Measurements from ENCODE around the gene USP47. TPM values are rescaled to one million over a fixed set of nuclear protein-coding genes. Genes with fewer than 3 reads are reported as not detected.

USP47 gene
- total RNA-seq, 2 experiments from 2014 or later, result 42.2 to 44.1 TPM

GRCh38 chr11:11965192-11965591, 123.4 kb downstream of the USP47 start:
- Histone ChIP-seq H3K36me3 (ENCODE audit: insufficient read depth, low read length) (no peaks in the 10 kb centered on the region), H3K9me2 (ENCODE audit: insufficient read depth, low read length) (no peaks in the 10 kb centered on the region), H3K4me1 (ENCODE audit: insufficient read depth, low read length, poor library complexity, severe bottlenecking) (no peaks in the 10 kb centered on the region), H2AFZ (ENCODE audit: low read length) (no peak overlapping the region), H3K79me2 (ENCODE audit: insufficient read depth, low read depth, low read length) (no peaks in the 10 kb centered on the region), H3K4me3 (ENCODE audit: low read depth, low read length, poor library complexity, severe bottlenecking) (no peak overlapping the region), H3K9me3 (ENCODE audit: low read length) (no peaks in the 10 kb centered on the region), H4K20me1 (ENCODE audit: insufficient read depth, low read length) (no peaks in the 10 kb centered on the region), H3K4me2 (ENCODE audit: low read length) (no peak overlapping the region), H3K27ac (ENCODE audit: low read depth, low read length, poor library complexity, severe bottlenecking) (no peak overlapping the region)
- intact Hi-C loops (cut with micrococcal nuclease; ENCODE audit: unreplicated experiment), result no loop called here
- DNase-seq (ENCODE audit: low spot score), result no peak
- ChIA-PET CTCF (ENCODE audit: unreplicated experiment) (no interaction called here), POLR2A (no interaction called here)
- TF ChIP-seq EZH2phosphoT487 (IDR thresholded peaks at IDR 0.05; ENCODE audit: borderline replicate concordance, low read depth, low read length), result no peak
- no peak for TF ChIP-seq CTCF (conservative IDR thresholded peaks at IDR 0.05; ENCODE audit: low read length)
- BruUV-seq (replicated peaks), result no TSS peak

DNA sequence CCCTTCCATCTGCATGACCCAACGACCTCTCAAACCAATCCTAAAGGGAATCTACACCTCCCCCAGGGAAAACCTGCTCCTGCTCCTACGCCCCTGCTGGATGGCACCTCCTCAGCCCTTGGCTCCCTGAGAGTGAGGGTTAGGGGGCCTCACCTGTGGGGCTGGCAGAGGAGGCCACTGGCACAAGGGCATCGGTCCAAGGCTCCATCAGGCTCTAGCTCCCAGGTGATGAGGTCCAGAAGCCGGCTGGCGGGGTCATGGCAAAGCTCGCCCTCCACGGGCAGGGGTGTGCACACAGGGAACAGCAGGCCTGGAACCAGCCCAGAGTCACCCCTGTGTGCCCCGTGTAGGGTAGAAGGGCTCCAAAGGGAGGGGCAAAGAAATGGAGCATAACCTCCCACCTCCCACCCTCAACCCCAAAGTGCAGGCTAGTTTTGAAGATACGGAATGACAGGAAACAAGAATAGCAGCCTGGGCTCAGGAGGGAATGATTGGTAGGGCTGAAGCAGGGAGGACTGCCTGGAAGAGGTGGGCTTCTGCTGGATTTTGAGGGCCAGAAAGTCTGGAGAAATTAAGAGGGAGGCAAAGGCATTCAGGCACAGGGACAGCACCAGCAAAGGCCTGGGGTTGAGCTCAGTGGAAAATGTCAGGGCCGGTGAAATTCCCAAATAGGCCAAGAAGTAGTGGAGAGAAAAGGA, 124.0 kb downstream of the USP47 start:
- H3K9me2 ChIP-seq (ENCODE audit: insufficient read depth, low read length), result no peaks in the 10 kb centered on the region
- BruUV-seq (replicated peaks), result no TSS peak
- no peaks in the 10 kb centered on the region for H3K36me3 ChIP-seq (ENCODE audit: insufficient read depth, low read length)
- no peak overlapping the region for H3K4me2 ChIP-seq (ENCODE audit: low read length)
- H4K20me1 ChIP-seq (ENCODE audit: insufficient read depth, low read length), result no peaks in the 10 kb centered on the region
- H3K27ac ChIP-seq (ENCODE audit: low read depth, low read length, poor library complexity, severe bottlenecking), result no peak overlapping the region
- no peak for TF ChIP-seq CTCF (conservative IDR thresholded peaks at IDR 0.05; ENCODE audit: low read length)
- no peaks in the 10 kb centered on the region for H3K79me2 ChIP-seq (ENCODE audit: insufficient read depth, low read depth, low read length)
- no peaks in the 10 kb centered on the region for H3K9me3 ChIP-seq (ENCODE audit: low read length)
- H3K4me3 ChIP-seq (ENCODE audit: low read depth, low read length, poor library complexity, severe bottlenecking), result no peak overlapping the region
- no peak for DNase-seq (ENCODE audit: low spot score)
- no peak overlapping the region for H2AFZ ChIP-seq (ENCODE audit: low read length)
- intact Hi-C loops (cut with micrococcal nuclease; ENCODE audit: unreplicated experiment), result loop anchor here (2.0 kb wide), 1 partner anchor 167 kb away; no protein-coding TSS in a partner anchor
- no peaks in the 10 kb centered on the region for H3K4me1 ChIP-seq (ENCODE audit: insufficient read depth, low read length, poor library complexity, severe bottlenecking)
- CTCF ChIA-PET (ENCODE audit: unreplicated experiment), result no interaction called here
- POLR2A ChIA-PET, result no interaction called here

DNA sequence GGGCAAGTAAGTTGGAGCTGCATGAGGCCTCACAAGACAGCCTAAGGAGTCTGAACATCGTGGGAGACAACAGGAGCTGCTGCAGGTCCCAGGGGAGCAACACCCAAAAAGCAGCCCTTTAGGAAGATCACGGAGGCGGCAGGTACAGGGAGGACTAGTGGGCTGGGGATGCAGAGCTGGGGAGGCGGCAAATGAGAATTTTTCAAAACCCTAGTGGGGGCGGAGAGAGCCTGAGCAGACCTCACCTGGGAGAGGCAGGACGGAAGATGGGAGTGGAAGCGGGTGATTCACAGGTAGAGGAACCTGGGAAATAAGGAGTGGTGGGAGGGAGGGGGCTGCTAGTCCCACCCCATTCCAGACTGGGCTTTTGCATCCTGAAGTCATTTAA, 124.6 kb downstream of the USP47 start:
- Histone ChIP-seq H4K20me1 (ENCODE audit: insufficient read depth, low read length) (no peaks in the 10 kb centered on the region), H3K4me3 (ENCODE audit: low read depth, low read length, poor library complexity, severe bottlenecking) (no peak overlapping the region), H3K9me2 (ENCODE audit: insufficient read depth, low read length) (no peaks in the 10 kb centered on the region), H3K36me3 (ENCODE audit: insufficient read depth, low read length) (no peaks in the 10 kb centered on the region), H3K27ac (ENCODE audit: low read depth, low read length, poor library complexity, severe bottlenecking) (no peak overlapping the region), H3K4me2 (ENCODE audit: low read length) (no peak overlapping the region), H3K9me3 (ENCODE audit: low read length) (no peaks in the 10 kb centered on the region), H3K79me2 (ENCODE audit: insufficient read depth, low read depth, low read length) (no peaks in the 10 kb centered on the region), H3K4me1 (ENCODE audit: insufficient read depth, low read length, poor library complexity, severe bottlenecking) (no peaks in the 10 kb centered on the region), H2AFZ (ENCODE audit: low read length) (no peak overlapping the region)
- ChIA-PET POLR2A (no interaction called here), CTCF (ENCODE audit: unreplicated experiment) (no interaction called here)
- TF ChIP-seq CTCF (conservative IDR thresholded peaks at IDR 0.05; ENCODE audit: low read length), result no peak
- no peak for TF ChIP-seq EZH2phosphoT487 (IDR thresholded peaks at IDR 0.05; ENCODE audit: borderline replicate concordance, low read depth, low read length)
- no peak for DNase-seq (ENCODE audit: low spot score)
- BruUV-seq (replicated peaks), result no TSS peak
- intact Hi-C loops (cut with micrococcal nuclease; ENCODE audit: unreplicated experiment), result loop anchor here (2.0 kb wide), 1 partner anchor 168 kb away; no protein-coding TSS in a partner anchor
